Measurements from ENCODE around the gene CHD6.

CHD6 gene

GRCh38 chr20:41377275-41377674 lies 240.9 kb downstream of the CHD6 start:
- TF ChIP-seq, protein P1, sequence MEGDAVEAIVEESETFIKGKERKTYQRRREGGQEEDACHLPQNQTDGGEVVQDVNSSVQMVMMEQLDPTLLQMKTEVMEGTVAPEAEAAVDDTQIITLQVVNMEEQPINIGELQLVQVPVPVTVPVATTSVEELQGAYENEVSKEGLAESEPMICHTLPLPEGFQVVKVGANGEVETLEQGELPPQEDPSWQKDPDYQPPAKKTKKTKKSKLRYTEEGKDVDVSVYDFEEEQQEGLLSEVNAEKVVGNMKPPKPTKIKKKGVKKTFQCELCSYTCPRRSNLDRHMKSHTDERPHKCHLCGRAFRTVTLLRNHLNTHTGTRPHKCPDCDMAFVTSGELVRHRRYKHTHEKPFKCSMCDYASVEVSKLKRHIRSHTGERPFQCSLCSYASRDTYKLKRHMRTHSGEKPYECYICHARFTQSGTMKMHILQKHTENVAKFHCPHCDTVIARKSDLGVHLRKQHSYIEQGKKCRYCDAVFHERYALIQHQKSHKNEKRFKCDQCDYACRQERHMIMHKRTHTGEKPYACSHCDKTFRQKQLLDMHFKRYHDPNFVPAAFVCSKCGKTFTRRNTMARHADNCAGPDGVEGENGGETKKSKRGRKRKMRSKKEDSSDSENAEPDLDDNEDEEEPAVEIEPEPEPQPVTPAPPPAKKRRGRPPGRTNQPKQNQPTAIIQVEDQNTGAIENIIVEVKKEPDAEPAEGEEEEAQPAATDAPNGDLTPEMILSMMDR (conservative IDR thresholded peaks at IDR 0.05; ENCODE audit: low read depth, low read length) = no peak
- DNase-seq (ENCODE audit: low read depth) = no peak
- no peak overlapping the region for H3K4me3 ChIP-seq (ENCODE audit: low read length)

GRCh38 chr20:41376349-41376748 lies 241.8 kb downstream of the CHD6 start:
- DNase-seq (ENCODE audit: low read depth) = no peak
- H3K4me3 ChIP-seq (ENCODE audit: low read length) = no peak overlapping the region
- TF ChIP-seq, protein P1 (conservative IDR thresholded peaks at IDR 0.05; ENCODE audit: low read depth, low read length) = no peak

GRCh38 chr20:41375846-41376245 lies 242.3 kb downstream of the CHD6 start:
- DNase-seq (ENCODE audit: low read depth) = no peak
- no peak overlapping the region for H3K4me3 ChIP-seq (ENCODE audit: low read length)
- TF ChIP-seq, protein P1 (conservative IDR thresholded peaks at IDR 0.05; ENCODE audit: low read depth, low read length) = no peak

DNA sequence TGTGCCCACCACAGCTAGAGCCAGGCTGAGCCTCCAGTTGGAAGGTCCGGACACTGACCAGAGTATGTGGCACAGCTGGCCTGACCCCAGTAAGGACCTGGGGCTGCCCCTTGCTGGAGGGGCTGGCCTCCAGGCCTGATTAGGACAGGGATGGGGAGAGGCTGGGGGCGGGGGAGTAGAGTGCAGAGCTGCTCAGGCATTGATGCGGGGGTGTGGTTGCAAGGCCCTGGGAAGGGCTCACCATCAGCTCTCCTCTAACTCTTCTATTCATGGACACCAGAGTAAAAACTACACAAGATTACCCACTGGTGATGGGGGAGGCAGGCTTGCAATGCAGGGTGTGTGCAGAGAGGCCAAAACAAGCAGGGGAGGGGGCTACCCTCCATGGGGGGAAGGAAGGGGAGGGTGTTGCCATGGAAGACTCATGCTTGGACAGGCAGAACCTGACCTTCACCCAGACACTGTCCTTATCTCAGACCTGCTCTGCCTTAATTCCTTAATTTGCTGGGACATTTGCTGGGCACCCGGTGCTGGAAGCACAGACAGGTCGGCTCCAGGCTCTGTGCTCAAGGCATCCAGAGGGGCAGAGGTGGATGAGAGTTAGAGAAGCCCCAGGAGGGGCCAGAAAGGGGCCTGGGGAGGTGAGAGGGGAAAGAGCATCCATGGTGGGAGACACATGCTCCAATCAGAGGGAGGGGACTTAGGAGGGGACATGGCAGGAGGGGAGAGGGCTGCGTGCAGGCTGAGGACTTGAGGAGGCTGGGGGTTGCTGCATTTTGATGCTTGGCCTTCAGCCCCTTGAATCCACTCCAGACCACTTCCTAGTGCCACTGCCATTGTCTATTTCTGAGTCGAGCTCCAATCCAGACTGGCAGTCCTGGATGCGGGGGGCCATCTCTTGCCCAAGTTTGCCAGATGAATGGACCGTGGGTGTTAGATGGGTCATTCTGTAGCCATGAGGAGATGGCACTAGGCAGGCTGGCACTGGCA lies 244.0 kb downstream of the CHD6 start:
- TF ChIP-seq, protein P1 (conservative IDR thresholded peaks at IDR 0.05; ENCODE audit: low read depth, low read length) = no peak
- H3K4me3 ChIP-seq (ENCODE audit: low read length) = no peak overlapping the region
- DNase-seq (ENCODE audit: low read depth) = no peak

GRCh38 chr20:41373251-41373783 lies 244.9 kb downstream of the CHD6 start:
- no peak overlapping the region for H3K4me3 ChIP-seq (ENCODE audit: low read length)
- TF ChIP-seq, protein P1 (conservative IDR thresholded peaks at IDR 0.05; ENCODE audit: low read depth, low read length) = no peak
- DNase-seq (ENCODE audit: low read depth) = no peak

GRCh38 chr20:41371371-41371770 lies 246.8 kb downstream of the CHD6 start:
- TF ChIP-seq, protein P1 (conservative IDR thresholded peaks at IDR 0.05; ENCODE audit: low read depth, low read length) = no peak
- no peak overlapping the region for H3K4me3 ChIP-seq (ENCODE audit: low read length)
- no peak for DNase-seq (ENCODE audit: low read depth)
